Loucy (cell line): ENCODE results near the gene HSPG2.

Experiments used
- H2AFZ ChIP-seq: fragments of 200-600 bp; sonication (generic); 2 replicates; pipeline ENCODE4 v1.6.0; 2016; ENCODE audit warnings: antibody characterized with exemption, mild to moderate bottlenecking, low read length, moderate library complexity
- H3F3A ChIP-seq: fragments of 200-600 bp; 2 replicates; pipeline ENCODE4 v1.6.0; 2016; ENCODE audit warnings: antibody characterized with exemption, low read depth, mild to moderate bottlenecking
- H3K27me3 ChIP-seq: fragments of 200-600 bp; sonication (generic); 2 replicates; pipeline ENCODE4 v1.6.1; 2014; ENCODE audit warnings: low read length, mild to moderate bottlenecking; ENCODE audit not compliant: insufficient read depth, poor library complexity, severe bottlenecking
- H3K36me3 ChIP-seq: fragments of 200-600 bp; sonication (generic); 2 replicates; pipeline ENCODE4 v1.6.1; 2016; ENCODE audit warnings: low read length; ENCODE audit not compliant: insufficient read depth
- H3K4me1 ChIP-seq: fragments of 200-600 bp; sonication (generic); 2 replicates; pipeline ENCODE4 v1.5.1; 2014; ENCODE audit warnings: low read length, mild to moderate bottlenecking; ENCODE audit not compliant: insufficient read depth, poor library complexity, severe bottlenecking
- H3K4me2 ChIP-seq: fragments of 200-600 bp; sonication (generic); 2 replicates; pipeline ENCODE4 v1.6.0; 2014; ENCODE audit warnings: antibody characterized with exemption, low read length, low read depth, mild to moderate bottlenecking; ENCODE audit not compliant: poor library complexity, severe bottlenecking
- H3K4me3 ChIP-seq: fragments of 200-600 bp; sonication (generic); 2 replicates; pipeline ENCODE4 v1.5.1; 2014; ENCODE audit warnings: low read length, mild to moderate bottlenecking, mixed read lengths; ENCODE audit not compliant: poor library complexity, severe bottlenecking
- H3K79me2 ChIP-seq: fragments of 200-600 bp; sonication (generic); 2 replicates; pipeline ENCODE4 v1.6.1; 2014; ENCODE audit warnings: low read length; ENCODE audit not compliant: insufficient read depth
- H3K9ac ChIP-seq: fragments of 200-600 bp; sonication (generic); 2 replicates; pipeline ENCODE4 v1.6.0; 2014; ENCODE audit warnings: mild to moderate bottlenecking, low read depth, low read length, moderate library complexity; ENCODE audit not compliant: poor library complexity, severe bottlenecking
- H3K9me2 ChIP-seq: fragments of 200-600 bp; sonication (generic); replicated peaks from 2 replicates; pipeline ENCODE4 v1.6.1; 2016; ENCODE audit warnings: low read depth, low read length, mixed read lengths
- H3K9me3 ChIP-seq: fragments of 200-600 bp; sonication (generic); 2 replicates; pipeline ENCODE4 v1.6.1; 2014; ENCODE audit warnings: mild to moderate bottlenecking, antibody characterized with exemption, low read length, low read depth; ENCODE audit not compliant: insufficient read depth
- H4K20me1 ChIP-seq: fragments of 200-600 bp; sonication (generic); 2 replicates; pipeline ENCODE4 v1.6.0; 2014; ENCODE audit warnings: antibody characterized with exemption, low read length, mild to moderate bottlenecking; ENCODE audit not compliant: insufficient read depth, poor library complexity, severe bottlenecking
- CTCF ChIP-seq: fragments of 200-600 bp; sonication (generic); conservative IDR thresholded peaks from 2 replicates; pipeline ENCODE4 v1.5.1; 2014; ENCODE audit warnings: mild to moderate bottlenecking, antibody characterized with exemption, low read length
- EZH2phosphoT487 ChIP-seq: fragments of 200-600 bp; IDR thresholded peaks from 2 replicates; pipeline ENCODE4 v1.6.1; 2018; ENCODE audit warnings: antibody characterized with exemption, mild to moderate bottlenecking, moderate library complexity, borderline replicate concordance

The HSPG2 gene

GRCh38 chr1:21896652-21897532, 40.2 kb downstream of the HSPG2 start:
- H3K9me2 ChIP-seq: no peaks in the 10 kb centered on the region
- H3F3A ChIP-seq: no peaks in the 10 kb centered on the region
- H3K9ac ChIP-seq: no peak overlapping the region
- no peak overlapping the region for H3K4me3 ChIP-seq
- no peaks in the 10 kb centered on the region for H3K4me1 ChIP-seq
- no peaks in the 10 kb centered on the region for H3K36me3 ChIP-seq
- H3K27me3 ChIP-seq: no peaks in the 10 kb centered on the region
- H3K79me2 ChIP-seq: no peaks in the 10 kb centered on the region
- no peaks in the 10 kb centered on the region for H3K9me3 ChIP-seq
- H2AFZ ChIP-seq: no peak overlapping the region
- H4K20me1 ChIP-seq: no peaks in the 10 kb centered on the region
- TF ChIP-seq CTCF (no peak), EZH2phosphoT487 (no peak)
- H3K4me2 ChIP-seq: no peak overlapping the region

- TF ChIP-seq EZH2phosphoT487: no peak
- TF ChIP-seq CTCF: no peak
- Histone ChIP-seq H2AFZ (no peak overlapping the region), H3F3A (no peaks in the 10 kb centered on the region), H3K4me1 (no peaks in the 10 kb centered on the region), H3K9ac (no peak overlapping the region), H3K9me3 (no peaks in the 10 kb centered on the region), H3K4me2 (no peak overlapping the region), H4K20me1 (no peaks in the 10 kb centered on the region), H3K9me2 (no peaks in the 10 kb centered on the region), H3K4me3 (no peak overlapping the region), H3K27me3 (no peaks in the 10 kb centered on the region), H3K36me3 (no peaks in the 10 kb centered on the region), H3K79me2 (no peaks in the 10 kb centered on the region)
These were observed 41.1 kb downstream of the HSPG2 start for GRCh38 chr1:21896026-21896425.

- Histone ChIP-seq H3K4me1 (no peaks in the 10 kb centered on the region), H3K27me3 (no peaks in the 10 kb centered on the region), H3K9ac (no peak overlapping the region), H3K79me2 (no peaks in the 10 kb centered on the region), H4K20me1 (no peaks in the 10 kb centered on the region), H2AFZ (no peak overlapping the region), H3K9me2 (no peaks in the 10 kb centered on the region), H3K36me3 (no peaks in the 10 kb centered on the region), H3K4me3 (no peak overlapping the region), H3K9me3 (no peaks in the 10 kb centered on the region), H3K4me2 (no peak overlapping the region), H3F3A (no peaks in the 10 kb centered on the region)
- TF ChIP-seq CTCF (no peak), EZH2phosphoT487 (no peak)
These were observed 42.9 kb downstream of the HSPG2 start for GRCh38 chr1:21894034-21894881.
